GM19025 (cell line): Measurements from ENCODE around the gene GPR61.

Experiments used
- ATAC-seq: cut with Tn5 transposase; IDR thresholded peaks from one replicate; pipeline ENCODE4 v1.9.1; 2021; ENCODE audit warnings: mild to moderate bottlenecking, low read depth, moderate library complexity; ENCODE audit not compliant: unreplicated experiment

The GPR61 gene

GRCh38 chr1:109508873-109509175 is 30.8 kb upstream of the GPR61 start:
- ATAC-seq: no peak

- ATAC-seq: peak; percentile 64
Observed at GRCh38 chr1:109509176-109510134, 30.2 kb upstream of the GPR61 start, which contains the start of gene AMIGO1. Gene AMIGO1, minus strand, starts transcription at chr1:109509727. Its CDS starts 815 bp downstream, at chr1:109508912.

GRCh38 chr1:109513110-109513710 is 26.5 kb upstream of the GPR61 start:
- ATAC-seq: no peak

- no peak for ATAC-seq
Observed at GRCh38 chr1:109514846-109515245, 24.8 kb upstream of the GPR61 start.

GRCh38 chr1:109516872-109517271 is 22.8 kb upstream of the GPR61 start:
- ATAC-seq: no peak

- ATAC-seq: no peak
Observed at GRCh38 chr1:109517337-109517736, 22.3 kb upstream of the GPR61 start.

- ATAC-seq: no peak
Observed at GRCh38 chr1:109521002-109521951, 18.4 kb upstream of the GPR61 start.

GRCh38 chr1:109522026-109522425 is 17.6 kb upstream of the GPR61 start:
- ATAC-seq: no peak

GRCh38 chr1:109523706-109524105 is 16.0 kb upstream of the GPR61 start:
- ATAC-seq: no peak

- ATAC-seq: peak; percentile 84
Observed at GRCh38 chr1:109527098-109527811, 12.4 kb upstream of the GPR61 start.

- ATAC-seq: no peak
Observed at GRCh38 chr1:109527846-109528695, 11.6 kb upstream of the GPR61 start.

GRCh38 chr1:109528712-109529111 is 11.0 kb upstream of the GPR61 start:
- ATAC-seq: no peak

GRCh38 chr1:109529881-109530456 is 9.7 kb upstream of the GPR61 start:
- ATAC-seq: no peak

- ATAC-seq: no peak
Observed at GRCh38 chr1:109530457-109531087, 9.1 kb upstream of the GPR61 start.

- ATAC-seq: no peak
Observed at GRCh38 chr1:109531380-109531779, 8.3 kb upstream of the GPR61 start.

- no peak for ATAC-seq
Observed at GRCh38 chr1:109531826-109532364, 7.8 kb upstream of the GPR61 start.

- ATAC-seq: peak; percentile 56
Observed at GRCh38 chr1:109532365-109533136, 7.1 kb upstream of the GPR61 start.
